NCI-H774 (cell line): ENCODE results near the gene HBB.

Experiments used
- DNase-seq: peaks from one replicate; lab custom pipeline; 2025; lab: John Stamatoyannopoulos, UW

HBB gene

GRCh38 chr11:5227681-5228080, 810 bp upstream of the HBB start:
- no peak for DNase-seq

DNA sequence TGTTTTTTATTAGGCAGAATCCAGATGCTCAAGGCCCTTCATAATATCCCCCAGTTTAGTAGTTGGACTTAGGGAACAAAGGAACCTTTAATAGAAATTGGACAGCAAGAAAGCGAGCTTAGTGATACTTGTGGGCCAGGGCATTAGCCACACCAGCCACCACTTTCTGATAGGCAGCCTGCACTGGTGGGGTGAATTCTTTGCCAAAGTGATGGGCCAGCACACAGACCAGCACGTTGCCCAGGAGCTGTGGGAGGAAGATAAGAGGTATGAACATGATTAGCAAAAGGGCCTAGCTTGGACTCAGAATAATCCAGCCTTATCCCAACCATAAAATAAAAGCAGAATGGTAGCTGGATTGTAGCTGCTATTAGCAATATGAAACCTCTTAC, 1.4 kb downstream of the HBB start:
- no peak for DNase-seq

GRCh38 chr11:5224538-5225479, 2.1 kb downstream of the HBB start:
- no peak for DNase-seq

DNA sequence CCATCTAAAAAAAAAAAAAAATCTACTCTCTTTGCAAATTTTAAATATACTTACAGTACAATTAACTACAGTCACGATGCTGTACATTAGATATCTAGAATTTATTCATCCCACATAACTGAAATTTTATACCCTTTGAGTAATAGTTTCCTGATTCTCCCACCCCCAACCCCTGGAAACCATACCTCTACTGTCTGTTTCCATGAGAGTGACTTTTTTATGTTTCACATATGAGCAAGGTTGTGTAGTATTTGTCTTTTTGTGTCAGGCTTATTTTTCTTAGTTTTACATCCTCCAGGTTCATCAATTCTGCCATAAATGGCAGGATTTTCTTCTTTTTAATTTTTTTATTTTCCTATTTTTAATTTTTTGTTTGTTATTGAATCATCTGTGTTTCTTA, 3.2 kb downstream of the HBB start:
- DNase-seq = no peak

GRCh38 chr11:5223146-5223545, 3.7 kb downstream of the HBB start:
- no peak for DNase-seq

DNA sequence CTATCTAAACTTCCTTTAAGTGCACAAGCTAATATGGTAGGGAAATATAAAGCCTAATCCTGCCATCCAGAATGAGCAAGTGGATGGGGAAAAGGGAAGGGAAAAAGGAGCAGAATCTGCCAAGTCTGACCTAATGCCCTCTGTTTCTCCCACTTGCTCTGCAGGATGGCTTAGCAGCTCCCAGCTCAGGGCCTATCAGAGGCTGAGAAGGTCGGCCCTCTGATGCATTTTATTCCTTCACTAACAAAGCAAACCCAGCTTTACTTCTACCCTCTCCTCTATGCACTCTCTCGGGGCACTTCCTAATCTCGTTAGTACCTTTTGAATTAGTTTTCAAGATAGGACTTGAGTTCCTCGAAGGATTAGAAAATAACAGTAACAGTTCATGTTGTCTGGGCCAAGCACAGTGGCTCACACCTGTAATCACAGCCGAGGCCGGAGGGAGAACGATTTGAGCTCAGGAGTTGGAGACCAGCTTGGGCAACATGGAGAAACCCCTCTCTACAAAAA, 16.4 kb downstream of the HBB start:
- DNase-seq = no peak

DNA sequence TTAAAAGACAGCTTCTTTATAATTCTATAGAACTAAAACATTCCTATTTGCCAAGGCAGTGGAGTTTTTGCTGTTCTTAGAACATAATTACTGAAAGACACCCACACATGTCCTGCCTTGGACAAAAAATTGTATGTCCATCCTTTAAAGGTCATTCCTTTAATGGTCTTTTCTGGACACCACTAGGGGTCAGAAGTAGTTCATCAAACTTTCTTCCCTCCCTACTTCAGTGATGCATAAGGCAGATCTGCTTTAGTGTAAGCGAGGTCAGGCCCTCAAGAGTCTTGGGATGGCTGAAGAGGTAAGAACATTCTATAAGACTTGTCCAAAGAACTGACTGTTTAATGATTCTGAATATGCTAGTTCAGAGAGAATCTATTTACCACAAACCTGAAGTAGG, 22.1 kb downstream of the HBB start:
- DNase-seq = peak; percentile 3

DNA sequence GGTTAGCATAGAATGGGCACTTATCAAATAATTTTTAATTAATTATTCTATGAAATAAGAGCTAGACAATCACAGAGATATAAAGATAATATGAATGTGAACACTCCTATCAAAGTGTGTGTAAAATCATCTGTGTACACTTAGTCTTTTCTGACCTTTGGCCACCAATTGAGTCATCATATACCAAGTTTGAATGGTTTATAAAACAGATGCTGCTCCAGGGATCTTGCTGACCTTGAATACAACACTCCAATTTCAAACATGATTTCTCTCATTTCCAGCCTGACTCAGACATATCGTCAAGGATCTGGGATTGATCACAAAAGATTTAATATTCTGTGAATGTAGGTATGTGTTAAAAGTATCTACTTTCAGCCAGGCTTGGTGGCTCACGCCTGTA, 23.5 kb downstream of the HBB start:
- no peak for DNase-seq

DNA sequence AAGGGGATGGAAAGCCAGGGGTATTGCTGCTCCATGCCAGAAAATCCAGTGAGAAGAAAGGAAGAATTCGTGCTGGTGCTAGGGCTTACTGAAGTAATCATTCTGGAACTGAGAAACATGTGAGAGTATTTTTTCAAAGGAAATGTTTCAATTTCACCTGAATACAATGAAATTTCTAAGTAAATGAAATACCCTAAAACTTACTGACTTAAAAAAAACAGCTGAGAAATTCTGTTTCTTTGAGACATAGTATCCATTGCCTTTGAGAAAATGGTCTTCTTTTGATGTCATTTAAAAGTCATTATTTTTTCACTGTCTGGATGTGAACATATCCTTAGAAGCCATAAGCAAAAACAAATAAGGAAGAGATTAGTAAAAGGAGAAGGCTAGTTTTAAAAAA, 26.3 kb downstream of the HBB start, which contains the start of gene OR51V1:
TSS of gene OR51V1 (minus strand) at position 101 of the 400 bp plus-strand sequence. CDS start at position 101, 0 bp downstream.
- no peak for DNase-seq

DNA sequence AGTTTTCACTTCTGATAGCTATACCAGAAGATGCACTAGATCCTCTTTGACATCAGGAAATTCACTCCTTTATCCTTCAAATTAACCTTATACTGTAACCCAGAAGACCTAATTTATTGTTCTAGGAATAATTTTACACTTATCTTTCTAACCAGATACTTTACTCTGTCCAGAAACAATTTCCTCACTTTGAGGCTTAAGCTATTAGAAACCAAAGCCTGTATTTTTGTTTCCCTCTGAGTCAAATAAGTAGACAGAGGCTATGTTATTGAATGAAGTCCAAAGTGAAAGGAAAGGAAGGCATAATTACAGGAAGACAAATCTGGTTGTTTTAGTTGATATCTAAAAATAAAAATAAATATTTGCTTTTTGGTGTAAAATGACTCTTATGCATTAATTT, 28.6 kb downstream of the HBB start:
- DNase-seq = no peak

GRCh38 chr11:5197536-5197935, 29.3 kb downstream of the HBB start:
- no peak for DNase-seq

- DNase-seq = no peak
Observed at GRCh38 chr11:5196731-5197130, 30.1 kb downstream of the HBB start.

- DNase-seq = no peak
Observed at GRCh38 chr11:5196067-5196466, 30.8 kb downstream of the HBB start.

- DNase-seq = no peak
Observed at GRCh38 chr11:5192738-5193137, 34.1 kb downstream of the HBB start.

- no peak for DNase-seq
Observed at GRCh38 chr11:5188201-5188600, 38.7 kb downstream of the HBB start.

DNA sequence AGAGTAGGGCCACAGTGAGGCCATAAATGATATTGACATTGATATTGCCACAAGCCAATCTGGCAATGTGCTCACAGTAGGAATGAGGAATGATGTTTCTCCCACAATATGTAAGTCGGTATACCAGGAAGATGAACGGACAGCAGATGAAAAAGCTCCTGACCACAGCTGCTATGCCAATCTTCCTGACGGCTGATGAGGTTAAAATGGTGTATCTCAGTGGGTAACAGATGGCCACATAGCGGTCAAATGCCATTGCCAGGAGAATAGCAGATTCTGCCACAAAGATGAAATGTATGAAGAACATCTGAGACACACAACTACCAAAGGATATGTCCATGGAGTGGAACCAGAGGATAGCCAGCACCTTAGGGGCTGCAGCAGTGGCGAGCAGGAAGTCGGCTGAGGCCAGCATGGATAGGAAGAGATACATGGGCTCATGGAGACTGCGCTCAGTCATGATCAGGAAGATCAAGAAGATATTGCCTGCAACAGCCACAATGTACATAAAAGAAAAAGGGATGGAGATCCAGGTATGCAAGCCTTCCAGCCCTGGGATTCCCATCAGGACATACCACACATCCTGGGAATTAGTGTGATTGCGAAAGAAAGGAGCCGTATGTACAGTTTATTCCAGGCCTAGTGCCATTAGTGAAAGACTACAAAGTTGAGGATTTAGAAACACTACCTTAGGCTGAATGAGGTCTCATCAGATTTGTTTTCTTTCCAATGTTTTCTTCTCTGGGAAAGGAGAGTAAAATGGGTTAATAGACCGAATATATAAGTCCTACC, 48.6 kb downstream of the HBB start:
- no peak for DNase-seq
